ENCODE results near the gene OSBPL2. TPM values are rescaled to one million over a fixed set of nuclear protein-coding genes. Genes with fewer than 3 reads are reported as not detected.

Gene OSBPL2
- total RNA-seq, 3 donors from 2014 or later (not counting 1 experiment from before 2014, with no cell fraction given) = 77.9 to 112 (median 104) TPM

DNA sequence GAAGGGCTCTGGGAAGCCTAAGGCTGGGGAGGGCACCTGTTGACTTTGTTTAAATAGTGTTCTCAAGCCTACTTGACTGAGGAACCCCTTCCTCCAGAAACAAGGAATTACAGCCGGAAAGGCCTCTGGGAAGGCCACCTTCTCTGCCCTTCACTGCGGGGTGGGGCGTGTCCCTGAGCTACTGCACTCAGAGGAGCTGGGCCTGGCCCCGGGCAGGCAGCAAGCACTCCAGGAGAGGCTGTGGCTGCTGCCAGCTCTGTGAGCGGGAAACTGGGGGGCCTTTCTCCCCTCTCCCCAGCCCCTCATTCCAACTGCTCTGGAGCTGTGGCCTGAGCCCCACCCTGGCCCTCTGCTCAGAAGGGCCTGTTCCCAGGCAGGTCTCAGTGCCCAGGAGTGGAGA lies 4.0 kb upstream of the OSBPL2 start:
- intact Hi-C loops (cut with micrococcal nuclease) = no loop called here
- Mint-ChIP-seq H3K27ac (no peak overlapping the region), H3K4me1 (peaks cover 10 to 12% of the 10 kb centered on the region in 2 donors), H3K36me3 (no peaks in the 10 kb centered on the region), H3K4me3 (no peak overlapping the region), H3K27me3 (ENCODE audit: low read depth in 2 of 2) (peaks cover 0 to 4% of the 10 kb centered on the region in 2 donors), H3K9me3 (no peaks in the 10 kb centered on the region)
- no peaks in the 10 kb centered on the region for H3K9me3 ChIP-seq (ENCODE audit: control insufficient read depth, insufficient read depth, low read length)
- H3K36me3 ChIP-seq (ENCODE audit: control insufficient read depth, insufficient read depth, low read length) = no peaks in the 10 kb centered on the region
- TF ChIP-seq, protein P1, sequence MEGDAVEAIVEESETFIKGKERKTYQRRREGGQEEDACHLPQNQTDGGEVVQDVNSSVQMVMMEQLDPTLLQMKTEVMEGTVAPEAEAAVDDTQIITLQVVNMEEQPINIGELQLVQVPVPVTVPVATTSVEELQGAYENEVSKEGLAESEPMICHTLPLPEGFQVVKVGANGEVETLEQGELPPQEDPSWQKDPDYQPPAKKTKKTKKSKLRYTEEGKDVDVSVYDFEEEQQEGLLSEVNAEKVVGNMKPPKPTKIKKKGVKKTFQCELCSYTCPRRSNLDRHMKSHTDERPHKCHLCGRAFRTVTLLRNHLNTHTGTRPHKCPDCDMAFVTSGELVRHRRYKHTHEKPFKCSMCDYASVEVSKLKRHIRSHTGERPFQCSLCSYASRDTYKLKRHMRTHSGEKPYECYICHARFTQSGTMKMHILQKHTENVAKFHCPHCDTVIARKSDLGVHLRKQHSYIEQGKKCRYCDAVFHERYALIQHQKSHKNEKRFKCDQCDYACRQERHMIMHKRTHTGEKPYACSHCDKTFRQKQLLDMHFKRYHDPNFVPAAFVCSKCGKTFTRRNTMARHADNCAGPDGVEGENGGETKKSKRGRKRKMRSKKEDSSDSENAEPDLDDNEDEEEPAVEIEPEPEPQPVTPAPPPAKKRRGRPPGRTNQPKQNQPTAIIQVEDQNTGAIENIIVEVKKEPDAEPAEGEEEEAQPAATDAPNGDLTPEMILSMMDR (IDR thresholded peaks at IDR 0.05) = no peak
- 87% methylated on average over 5 of the region's 5 CpGs for WGBS (ENCODE audit: insufficient coverage)
- H3K27ac ChIP-seq (ENCODE audit: low read length) = no peak overlapping the region
- ATAC-seq (no peak), DNase-seq (no peak)
- no peak overlapping the region for H3K4me3 ChIP-seq (ENCODE audit: low read length)
- no peaks in the 10 kb centered on the region for H3K27me3 ChIP-seq (ENCODE audit: control insufficient read depth, insufficient read depth, low read length)
- peaks cover 14% of the 10 kb centered on the region for H3K4me1 ChIP-seq (ENCODE audit: control insufficient read depth, insufficient read depth, low read length)

DNA sequence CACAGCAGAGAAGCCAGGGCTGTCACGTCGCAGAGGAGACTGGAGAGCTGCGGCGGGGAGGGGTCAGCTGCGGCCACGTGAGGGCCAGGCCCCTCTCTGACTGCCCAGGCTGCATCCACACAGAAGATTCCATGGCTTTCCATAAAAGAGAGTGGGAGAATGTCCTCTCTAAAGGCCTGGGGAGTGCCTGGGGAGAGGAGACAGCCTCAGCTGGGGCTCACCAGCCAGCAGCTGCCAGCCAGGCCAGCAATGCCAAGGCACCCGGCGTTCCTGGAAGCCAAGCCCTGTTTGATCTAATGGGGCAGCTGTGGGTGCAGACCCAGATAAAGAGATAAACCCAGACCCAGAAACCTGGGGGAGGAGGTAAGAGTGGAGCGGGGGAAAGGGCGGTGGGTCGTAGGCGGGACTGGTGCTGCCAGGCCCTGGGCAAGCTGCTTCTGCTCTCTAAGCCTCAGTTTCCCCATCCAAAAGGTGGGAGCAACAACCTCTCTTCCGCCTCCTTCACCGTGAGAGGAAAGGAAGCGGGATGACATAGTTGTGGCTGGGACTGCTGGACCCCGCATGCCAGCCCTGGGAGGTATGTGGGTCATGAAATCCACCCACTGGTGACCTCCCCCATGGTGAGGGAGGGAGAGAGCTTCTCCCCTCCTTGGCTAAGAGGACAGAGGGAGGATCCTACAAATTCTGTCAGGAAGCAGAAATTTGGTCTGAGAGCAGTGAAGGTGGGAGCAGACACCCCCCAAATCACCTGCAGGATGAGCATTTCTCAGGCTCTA lies 3.1 kb upstream of the OSBPL2 start:
- intact Hi-C loops (cut with micrococcal nuclease) = loop anchor here (5.0 kb wide), 1 partner anchor 67 kb away; the partner anchor contains the start of gene ADRM1
- Mint-ChIP-seq H3K4me3 (no peak overlapping the region), H3K36me3 (no peaks in the 10 kb centered on the region), H3K4me1 (peaks cover 19 to 20% of the 10 kb centered on the region in 2 donors), H3K27ac (no peak overlapping the region), H3K9me3 (no peaks in the 10 kb centered on the region), H3K27me3 (ENCODE audit: low read depth in 2 of 2) (peaks cover 0 to 4% of the 10 kb centered on the region in 2 donors)
- H3K27me3 ChIP-seq (ENCODE audit: control insufficient read depth, insufficient read depth, low read length) = no peaks in the 10 kb centered on the region
- H3K4me1 ChIP-seq (ENCODE audit: control insufficient read depth, insufficient read depth, low read length) = peaks cover 23% of the 10 kb centered on the region
- no peak overlapping the region for H3K27ac ChIP-seq (ENCODE audit: low read length)
- H3K9me3 ChIP-seq (ENCODE audit: control insufficient read depth, insufficient read depth, low read length) = no peaks in the 10 kb centered on the region
- H3K36me3 ChIP-seq (ENCODE audit: control insufficient read depth, insufficient read depth, low read length) = no peaks in the 10 kb centered on the region
- 76% methylated on average over 16 of the region's 16 CpGs for WGBS (ENCODE audit: insufficient coverage)
- no peak for ATAC-seq
- H3K4me3 ChIP-seq (ENCODE audit: low read length) = no peak overlapping the region
- TF ChIP-seq, protein P1 (IDR thresholded peaks at IDR 0.05) = no peak
- DNase-seq = no peak

DNA sequence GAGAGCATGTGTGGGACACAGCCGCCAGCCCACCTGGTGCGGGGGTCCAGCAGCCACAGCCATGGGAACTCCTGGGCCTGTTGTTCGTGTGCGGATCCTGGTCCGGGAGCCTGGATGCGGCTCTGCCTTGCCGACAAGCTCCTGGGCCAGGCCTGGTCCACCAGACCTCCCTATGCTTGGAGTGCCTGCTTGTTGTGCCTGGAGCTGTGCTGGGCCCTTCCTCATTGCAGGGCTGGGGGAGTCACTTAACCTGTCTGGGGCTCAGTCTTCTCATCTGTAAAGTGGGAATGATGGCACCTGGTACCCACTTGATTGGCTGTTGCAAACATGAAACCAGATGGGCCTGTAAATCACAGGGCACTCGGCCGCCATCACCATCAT lies 2.6 kb upstream of the OSBPL2 start:
- Mint-ChIP-seq H3K27me3 (ENCODE audit: low read depth in 2 of 2) (peaks cover 0 to 4% of the 10 kb centered on the region in 2 donors), H3K36me3 (no peaks in the 10 kb centered on the region), H3K9me3 (no peaks in the 10 kb centered on the region), H3K4me3 (no peak overlapping the region), H3K27ac (no peak overlapping the region), H3K4me1 (peaks cover 25 to 26% of the 10 kb centered on the region in 2 donors)
- no peaks in the 10 kb centered on the region for H3K36me3 ChIP-seq (ENCODE audit: control insufficient read depth, insufficient read depth, low read length)
- H3K27me3 ChIP-seq (ENCODE audit: control insufficient read depth, insufficient read depth, low read length) = no peaks in the 10 kb centered on the region
- TF ChIP-seq, protein P1 (IDR thresholded peaks at IDR 0.05) = no peak
- ATAC-seq = no peak
- peaks cover 24% of the 10 kb centered on the region for H3K4me1 ChIP-seq (ENCODE audit: control insufficient read depth, insufficient read depth, low read length)
- intact Hi-C loops (cut with micrococcal nuclease) = loop anchor here (5.0 kb wide), 1 partner anchor 67 kb away; the partner anchor contains the start of gene ADRM1
- no peak for DNase-seq
- no peak overlapping the region for H3K27ac ChIP-seq (ENCODE audit: low read length)
- 95% methylated on average over 9 of the region's 9 CpGs for WGBS (ENCODE audit: insufficient coverage)
- no peaks in the 10 kb centered on the region for H3K9me3 ChIP-seq (ENCODE audit: control insufficient read depth, insufficient read depth, low read length)
- no peak overlapping the region for H3K4me3 ChIP-seq (ENCODE audit: low read length)
